ENCODE data around the gene PTGR2. TPM values are rescaled to one million over a fixed set of nuclear protein-coding genes. Genes with fewer than 3 reads are reported as not detected.
A peak's percentile ranks its signal among the peaks of the same experiment; 100 is the strongest.

PTGR2 gene
- total and polyA plus RNA-seq, 2 donors (not counting 1 experiment from before 2014, with no cell fraction given): 5.6 to 7.9 TPM

GRCh38 chr14:73887318-73887616, 35.6 kb downstream of the PTGR2 start:
- Histone ChIP-seq H4K20me1 (ENCODE audit: control insufficient read depth, extremely low read depth, insufficient read depth, low read length) (no peaks in the 10 kb centered on the region), H3K9ac (ENCODE audit: insufficient read depth, low read length) (peak overlapping the region; percentile 86), H3K36me3 (ENCODE audit: control insufficient read depth, insufficient read depth, low read length) (no peaks in the 10 kb centered on the region), H3K27me3 (ENCODE audit: control insufficient read depth, insufficient read depth, low read length) (no peaks in the 10 kb centered on the region), H3K4me2 (ENCODE audit: extremely low read depth, insufficient read depth, low read length) (peak overlapping the region; percentile 74), H3K79me2 (ENCODE audit: control insufficient read depth, insufficient read depth, low read length) (peaks cover 63% of the 10 kb centered on the region), H2AFZ (ENCODE audit: low read length) (no peak overlapping the region), H3K9me3 (ENCODE audit: control insufficient read depth, insufficient read depth, low read depth, low read length) (no peaks in the 10 kb centered on the region), H3K4me3 (replicated peaks in 1 of 4; ENCODE audit: control extremely low read depth in 1 of 4, insufficient read depth in 1 of 4, low read depth in 3 of 4, low read length in 4 of 4) (peak overlapping the region; percentile 62 to 97 (median 80)), H3K4me1 (ENCODE audit: control insufficient read depth, extremely low read depth, insufficient read depth, low read length) (peaks cover 5% of the 10 kb centered on the region), H3K27ac (ENCODE audit: insufficient read depth, low read length) (peak overlapping the region; percentile 99)
- no peak for TF ChIP-seq CTCF (conservative IDR thresholded peaks at IDR 0.05 in 1 of 2, IDR thresholded peaks at IDR 0.05 in 1 of 2; ENCODE audit: low read depth in 1 of 2, low read length in 2 of 2)
- TF ChIP-seq EZH2 (IDR thresholded peaks at IDR 0.05; ENCODE audit: low read length, missing control alignments): no peak
- no peak for DNase-seq (ENCODE audit: low read depth in 2 of 2)

GRCh38 chr14:73887694-73888459, 36.2 kb downstream of the PTGR2 start:
- no peaks in the 10 kb centered on the region for H4K20me1 ChIP-seq (ENCODE audit: control insufficient read depth, extremely low read depth, insufficient read depth, low read length)
- no peaks in the 10 kb centered on the region for H3K9me3 ChIP-seq (ENCODE audit: control insufficient read depth, insufficient read depth, low read depth, low read length)
- TF ChIP-seq CTCF (conservative IDR thresholded peaks at IDR 0.05 in 1 of 2, IDR thresholded peaks at IDR 0.05 in 1 of 2; ENCODE audit: low read depth in 1 of 2, low read length in 2 of 2) (no peak), EZH2 (IDR thresholded peaks at IDR 0.05; ENCODE audit: low read length, missing control alignments) (no peak)
- H3K36me3 ChIP-seq (ENCODE audit: control insufficient read depth, insufficient read depth, low read length): no peaks in the 10 kb centered on the region
- peak overlapping the region; percentile 99 for H3K27ac ChIP-seq (ENCODE audit: insufficient read depth, low read length)
- DNase-seq (ENCODE audit: low read depth in 2 of 2): no peak
- peak overlapping the region; percentile 86 for H3K9ac ChIP-seq (ENCODE audit: insufficient read depth, low read length)
- peak overlapping the region; percentile 74 for H3K4me2 ChIP-seq (ENCODE audit: extremely low read depth, insufficient read depth, low read length)
- H2AFZ ChIP-seq (ENCODE audit: low read length): no peak overlapping the region
- H3K4me1 ChIP-seq (ENCODE audit: control insufficient read depth, extremely low read depth, insufficient read depth, low read length): peaks cover 5% of the 10 kb centered on the region
- H3K4me3 ChIP-seq (replicated peaks in 1 of 4; ENCODE audit: control extremely low read depth in 1 of 4, insufficient read depth in 1 of 4, low read depth in 3 of 4, low read length in 4 of 4): peak overlapping the region; percentile 62 to 97 (median 80)
- H3K79me2 ChIP-seq (ENCODE audit: control insufficient read depth, insufficient read depth, low read length): peaks cover 66% of the 10 kb centered on the region
- H3K27me3 ChIP-seq (ENCODE audit: control insufficient read depth, insufficient read depth, low read length): no peaks in the 10 kb centered on the region

GRCh38 chr14:73888460-73888725, 36.8 kb downstream of the PTGR2 start:
- Histone ChIP-seq H4K20me1 (ENCODE audit: control insufficient read depth, extremely low read depth, insufficient read depth, low read length) (no peaks in the 10 kb centered on the region), H3K36me3 (ENCODE audit: control insufficient read depth, insufficient read depth, low read length) (no peaks in the 10 kb centered on the region), H3K4me3 (replicated peaks in 1 of 4; ENCODE audit: control extremely low read depth in 1 of 4, insufficient read depth in 1 of 4, low read depth in 3 of 4, low read length in 4 of 4) (peak overlapping the region; percentile 62 to 97 (median 80)), H3K9me3 (ENCODE audit: control insufficient read depth, insufficient read depth, low read depth, low read length) (no peaks in the 10 kb centered on the region), H3K9ac (ENCODE audit: insufficient read depth, low read length) (no peak overlapping the region), H3K27ac (ENCODE audit: insufficient read depth, low read length) (peak overlapping the region; percentile 26), H3K4me1 (ENCODE audit: control insufficient read depth, extremely low read depth, insufficient read depth, low read length) (peaks cover 5% of the 10 kb centered on the region), H3K79me2 (ENCODE audit: control insufficient read depth, insufficient read depth, low read length) (peaks cover 71% of the 10 kb centered on the region), H3K27me3 (ENCODE audit: control insufficient read depth, insufficient read depth, low read length) (no peaks in the 10 kb centered on the region), H3K4me2 (ENCODE audit: extremely low read depth, insufficient read depth, low read length) (peak overlapping the region; percentile 74), H2AFZ (ENCODE audit: low read length) (no peak overlapping the region)
- TF ChIP-seq CTCF (conservative IDR thresholded peaks at IDR 0.05 in 1 of 2, IDR thresholded peaks at IDR 0.05 in 1 of 2; ENCODE audit: low read depth in 1 of 2, low read length in 2 of 2) (no peak), EZH2 (IDR thresholded peaks at IDR 0.05; ENCODE audit: low read length, missing control alignments) (no peak)
- peak in 1 of 2 donors; percentile 32 for DNase-seq (ENCODE audit: low read depth in 2 of 2)
